Activated T-cell treated with anti-CD3 and anti-CD28 coated beads, Interleukin-2, amount 50 U/mL, for 24 hours (primary cell): ENCODE data around the gene COA8.
A peak's percentile ranks its signal among the peaks of the same experiment; 100 is the strongest.

ENCODE experiments used
- DNase-seq: peaks from one replicate; pipeline ENCODE4 v3.0.0-alpha.2; 2020
- H3K27ac Mint-ChIP-seq: 2 replicates; pipeline ENCODE4 v1.8.0; 2020; ENCODE audit warnings: mild to moderate bottlenecking, mixed read lengths
- H3K27me3 Mint-ChIP-seq: 2 replicates; pipeline ENCODE4 v1.8.0; 2020; ENCODE audit warnings: mixed read lengths
- H3K36me3 Mint-ChIP-seq: 2 replicates; pipeline ENCODE4 v1.8.0; 2020; ENCODE audit warnings: low read depth, mixed read lengths
- H3K4me1 Mint-ChIP-seq: 2 replicates; pipeline ENCODE4 v1.8.0; 2020; ENCODE audit warnings: low read depth, mixed read lengths
- H3K4me3 Mint-ChIP-seq: 2 replicates; pipeline ENCODE4 v1.8.0; 2020; ENCODE audit warnings: mild to moderate bottlenecking, moderate library complexity, mixed read lengths
- H3K9me3 Mint-ChIP-seq: 2 replicates; pipeline ENCODE4 v1.8.0; 2020; ENCODE audit warnings: mixed read lengths

COA8 gene

GRCh38 chr14:103623883-103624482 lies 61.2 kb downstream of the COA8 start:
- peaks cover 23% of the 10 kb centered on the region for H3K4me1 Mint-ChIP-seq
- no peaks in the 10 kb centered on the region for H3K27me3 Mint-ChIP-seq
- DNase-seq = no peak
- H3K4me3 Mint-ChIP-seq = no peak overlapping the region
- H3K27ac Mint-ChIP-seq = no peak overlapping the region
- no peaks in the 10 kb centered on the region for H3K36me3 Mint-ChIP-seq
- H3K9me3 Mint-ChIP-seq = no peaks in the 10 kb centered on the region

DNA sequence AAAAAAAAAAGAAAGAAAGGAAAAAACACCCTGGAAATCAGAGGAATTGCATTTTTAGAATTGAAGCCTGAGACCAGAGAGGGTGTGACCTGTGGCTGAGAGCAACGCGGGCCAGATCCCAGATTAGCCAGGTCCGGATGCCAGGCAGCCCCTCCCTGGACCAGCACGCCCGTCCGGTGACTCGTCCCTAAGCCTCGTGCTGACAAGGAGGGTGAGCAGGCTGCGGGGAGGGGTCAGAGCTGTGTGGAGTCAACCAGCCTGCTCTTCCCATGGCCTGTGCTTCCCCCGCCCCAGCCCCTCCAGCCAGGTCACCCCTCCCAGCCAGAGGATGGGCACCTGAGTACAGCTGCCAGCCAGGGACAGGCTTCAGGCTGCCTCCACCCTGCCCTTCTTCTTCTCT lies 62.1 kb downstream of the COA8 start:
- Mint-ChIP-seq H3K27ac (peak overlapping the region; percentile 86), H3K4me1 (peaks cover 24% of the 10 kb centered on the region)

DNA sequence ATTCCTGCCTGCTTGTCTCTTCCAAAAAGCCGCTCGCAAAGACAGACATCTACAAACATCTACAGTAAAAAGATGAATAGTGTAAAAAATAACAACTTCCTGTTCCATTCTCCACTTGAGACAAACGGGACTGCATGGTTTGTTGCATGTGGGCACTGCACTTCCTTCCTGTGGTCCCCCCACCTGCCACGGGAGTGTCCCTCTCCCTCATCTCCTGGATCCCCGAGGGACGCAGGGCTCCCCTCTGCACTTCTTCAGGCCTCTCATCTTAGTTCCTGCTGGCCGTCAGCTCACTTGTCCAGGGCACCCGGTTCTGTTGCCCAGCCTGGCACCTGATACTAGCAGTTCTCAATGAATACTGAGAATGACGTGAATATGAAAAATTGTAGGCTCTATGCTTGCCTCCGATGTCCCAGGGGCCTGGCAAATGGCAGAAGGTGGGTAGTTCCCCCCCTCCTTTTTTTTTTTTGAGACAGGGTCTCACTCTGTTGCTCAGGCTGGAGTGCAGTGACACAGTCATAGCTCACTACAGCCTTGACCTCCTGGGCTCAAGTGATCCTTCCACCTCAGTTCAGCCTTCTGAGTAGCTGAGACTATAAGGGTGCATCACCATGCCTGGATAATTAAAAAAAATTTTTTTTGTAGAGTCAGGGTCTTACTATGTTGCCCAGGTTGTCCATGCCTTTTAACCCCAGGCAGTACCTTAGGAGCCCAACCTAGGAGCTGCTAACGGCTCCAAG lies 62.8 kb downstream of the COA8 start:
- peak; percentile 51 for DNase-seq
- Mint-ChIP-seq H3K27ac (peak overlapping the region; percentile 86), H3K4me1 (peaks cover 27% of the 10 kb centered on the region), H3K4me3 (peak overlapping the region; percentile 52), H3K27me3 (no peaks in the 10 kb centered on the region), H3K9me3 (no peaks in the 10 kb centered on the region), H3K36me3 (peaks cover 3% of the 10 kb centered on the region)

More for the DNA sequence above, 62.1 kb downstream of the COA8 start:
- H3K27me3 Mint-ChIP-seq = no peaks in the 10 kb centered on the region
- DNase-seq = peak; percentile 48
- peaks cover under 1% of the 10 kb centered on the region for H3K36me3 Mint-ChIP-seq
- H3K9me3 Mint-ChIP-seq = no peaks in the 10 kb centered on the region
- peak overlapping the region; percentile 52 for H3K4me3 Mint-ChIP-seq

GRCh38 chr14:103626146-103626850 lies 63.5 kb downstream of the COA8 start:
- H3K27me3 Mint-ChIP-seq = no peaks in the 10 kb centered on the region
- peaks cover 32% of the 10 kb centered on the region for H3K4me1 Mint-ChIP-seq
- peaks cover 7% of the 10 kb centered on the region for H3K36me3 Mint-ChIP-seq
- no peak for DNase-seq
- no peak overlapping the region for H3K4me3 Mint-ChIP-seq
- no peaks in the 10 kb centered on the region for H3K9me3 Mint-ChIP-seq
- peak overlapping the region; percentile 22 for H3K27ac Mint-ChIP-seq

DNA sequence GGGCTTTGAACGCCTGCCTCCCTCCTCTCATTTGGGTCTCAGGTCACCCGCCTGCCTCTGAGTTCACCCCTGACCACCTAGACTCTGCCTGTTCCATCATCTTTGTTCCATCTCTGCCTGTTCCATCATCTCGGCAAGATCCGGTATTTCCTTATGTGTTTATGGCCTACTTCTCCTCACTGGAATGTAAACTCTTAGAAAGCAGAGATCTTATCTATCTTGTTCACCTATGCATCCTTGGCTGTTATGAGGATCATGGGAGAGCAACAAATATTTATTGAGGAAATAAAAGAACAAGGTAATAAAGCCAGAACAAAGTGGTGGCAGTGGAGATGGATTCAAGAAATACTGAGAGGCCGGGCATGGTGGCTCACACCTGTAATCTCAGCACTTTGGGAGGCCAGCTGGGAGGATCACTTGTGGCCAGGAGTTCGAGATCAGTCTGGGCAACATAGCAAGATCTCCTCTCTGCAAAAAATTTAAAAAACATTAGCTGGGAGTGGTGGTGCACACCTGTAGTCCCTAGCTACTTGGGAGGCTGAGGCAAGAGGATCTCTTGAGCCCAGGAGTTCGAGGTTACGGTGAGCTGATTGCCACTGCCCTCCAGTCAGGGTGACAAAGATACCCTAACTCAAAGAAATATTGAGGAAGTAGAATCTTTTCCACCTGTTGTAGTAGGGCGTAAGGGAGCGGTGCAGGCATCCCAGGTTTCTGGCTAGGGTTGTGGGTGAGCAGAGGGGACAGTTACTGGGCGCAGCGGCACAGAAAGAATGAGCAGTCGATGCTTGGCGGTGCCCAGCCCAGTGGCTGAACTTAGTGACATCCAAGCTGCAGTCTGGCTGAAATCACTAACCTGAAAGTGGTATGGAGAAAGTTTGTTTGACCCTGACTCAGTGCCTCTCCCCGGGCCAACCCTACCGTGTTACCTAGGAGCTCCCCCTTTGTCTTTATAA lies 64.6 kb downstream of the COA8 start:
- Mint-ChIP-seq H3K36me3 (peaks cover 10% of the 10 kb centered on the region), H3K9me3 (no peaks in the 10 kb centered on the region), H3K4me1 (peaks cover 37% of the 10 kb centered on the region), H3K27ac (peak overlapping the region; percentile 18), H3K27me3 (no peaks in the 10 kb centered on the region), H3K4me3 (peak overlapping the region; percentile 89)
- no peak for DNase-seq

- Mint-ChIP-seq H3K36me3 (peaks cover 17% of the 10 kb centered on the region), H3K4me1 (peaks cover 45% of the 10 kb centered on the region), H3K27me3 (no peaks in the 10 kb centered on the region), H3K9me3 (no peaks in the 10 kb centered on the region), H3K4me3 (peak overlapping the region; percentile 89), H3K27ac (peak overlapping the region; percentile 89)
- peak; percentile 55 for DNase-seq
Observed at GRCh38 chr14:103628221-103628683, 65.5 kb downstream of the COA8 start.

- peak; percentile 94 for DNase-seq
- Mint-ChIP-seq H3K4me1 (peaks cover 49% of the 10 kb centered on the region), H3K4me3 (peak within 1 kb of the TSS; percentile 89), H3K36me3 (peaks cover 21% of the 10 kb centered on the region), H3K9me3 (no peaks in the 10 kb centered on the region), H3K27me3 (no peaks in the 10 kb centered on the region), H3K27ac (peak within 1 kb of the TSS; percentile 89)
Observed at GRCh38 chr14:103628684-103629502, 66.1 kb downstream of the COA8 start, which contains the start of gene KLC1. TSS of gene KLC1 (plus strand) at chr14:103629211. CDS start at chr14:103654565, 25,354 bp downstream.

DNA sequence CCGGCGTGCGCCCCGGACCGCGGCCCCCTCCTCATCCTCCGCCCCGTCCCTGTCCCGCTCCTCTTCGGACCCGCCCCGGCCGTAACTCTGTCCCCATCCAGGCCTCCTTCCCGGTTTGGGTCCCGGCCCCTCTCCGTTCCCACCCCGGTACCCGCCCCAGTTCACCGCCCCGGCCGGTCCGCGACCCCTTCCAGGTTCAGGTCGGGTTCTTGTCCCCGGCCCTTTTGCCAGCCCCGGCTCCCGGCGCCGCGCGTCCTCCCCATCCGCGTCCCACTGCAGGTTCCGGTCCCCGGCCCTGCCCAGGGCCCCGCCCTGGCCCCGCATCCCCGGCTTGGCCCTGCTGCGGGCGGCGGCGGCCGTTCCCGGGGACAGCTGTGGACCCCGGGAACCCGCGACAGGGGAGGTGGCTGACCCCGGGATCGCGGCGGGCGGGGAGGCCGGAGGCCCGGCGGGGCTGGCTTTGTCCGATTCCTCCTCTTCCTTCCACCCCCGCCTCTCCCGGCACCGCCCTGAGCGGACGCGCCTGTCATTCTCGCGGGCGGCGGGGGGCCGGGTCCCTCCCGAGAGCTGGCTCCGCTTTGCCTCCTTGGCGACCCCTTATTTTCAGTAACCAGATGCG lies 66.9 kb downstream of the COA8 start:
- Mint-ChIP-seq H3K4me3 (peak overlapping the region; percentile 89), H3K9me3 (no peaks in the 10 kb centered on the region), H3K27me3 (no peaks in the 10 kb centered on the region), H3K36me3 (peaks cover 25% of the 10 kb centered on the region), H3K27ac (peak overlapping the region; percentile 89), H3K4me1 (peaks cover 48% of the 10 kb centered on the region)
- peak; percentile 74 for DNase-seq

DNA sequence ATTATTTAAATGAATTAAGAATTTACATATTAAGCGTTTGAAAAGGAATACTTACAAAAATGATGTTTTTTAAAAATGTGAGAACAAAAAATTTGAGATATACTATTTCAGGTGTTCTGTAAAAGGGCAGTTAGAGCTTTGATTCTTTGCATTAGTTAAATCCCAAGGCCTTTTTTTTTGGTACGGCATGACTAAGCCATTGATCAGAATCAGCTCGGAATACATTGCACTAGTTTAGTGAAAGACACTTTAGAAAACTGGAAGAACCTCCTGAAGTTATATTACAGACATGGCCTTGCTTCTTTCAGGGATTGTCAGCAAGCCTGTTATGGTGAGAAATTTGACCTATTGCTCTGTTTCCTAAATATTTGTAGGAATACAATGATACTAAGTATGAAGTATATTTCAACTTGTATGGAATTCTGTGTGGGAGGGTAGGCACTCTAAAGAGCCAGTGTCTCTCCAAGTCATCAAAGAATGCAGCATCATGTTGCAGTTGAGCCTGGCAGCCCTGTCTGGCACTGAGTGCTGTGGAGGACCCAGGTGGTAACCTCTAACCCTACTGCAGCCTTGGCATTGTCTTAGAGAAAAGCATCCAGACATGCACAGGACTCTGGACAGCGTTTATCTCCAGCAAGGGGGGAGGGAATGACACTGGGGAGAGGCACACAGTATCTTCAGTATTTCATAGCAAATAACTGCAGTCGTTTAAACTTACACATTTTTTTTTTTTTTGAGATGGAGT lies 67.8 kb downstream of the COA8 start:
- peaks cover 31% of the 10 kb centered on the region for H3K36me3 Mint-ChIP-seq
- H3K4me1 Mint-ChIP-seq = peaks cover 47% of the 10 kb centered on the region
- H3K9me3 Mint-ChIP-seq = no peaks in the 10 kb centered on the region
- peak overlapping the region; percentile 40 for H3K27ac Mint-ChIP-seq
- H3K27me3 Mint-ChIP-seq = no peaks in the 10 kb centered on the region
- DNase-seq = no peak
- peak overlapping the region; percentile 89 for H3K4me3 Mint-ChIP-seq

DNA sequence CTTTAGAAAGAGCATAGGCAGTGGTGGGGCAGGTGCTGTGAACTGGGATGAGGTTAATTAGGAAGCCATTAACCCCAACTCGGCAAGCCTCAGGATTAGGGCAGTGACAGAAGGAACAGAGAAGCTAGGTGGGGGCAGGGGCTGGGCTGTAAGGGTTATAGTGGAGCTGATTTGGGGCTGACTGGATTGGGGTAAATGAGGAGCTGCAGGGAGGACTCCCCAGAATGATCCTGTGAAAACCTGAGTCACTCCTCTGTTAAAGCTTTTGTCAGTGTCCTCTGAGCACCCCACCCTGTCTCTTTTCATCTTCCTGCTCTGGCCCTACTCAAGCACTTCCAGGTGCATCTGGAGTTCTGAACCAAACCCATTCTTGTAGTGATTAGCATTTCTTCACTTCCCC lies 70.6 kb downstream of the COA8 start:
- peaks cover 61% of the 10 kb centered on the region for H3K4me1 Mint-ChIP-seq
- peak overlapping the region; percentile 77 for H3K27ac Mint-ChIP-seq

GRCh38 chr14:103634156-103634555 lies 71.4 kb downstream of the COA8 start:
- H3K27ac Mint-ChIP-seq = peak overlapping the region; percentile 53

More for the DNA sequence above, 70.6 kb downstream of the COA8 start:
- Mint-ChIP-seq H3K4me3 (no peak overlapping the region), H3K9me3 (no peaks in the 10 kb centered on the region), H3K36me3 (peaks cover 51% of the 10 kb centered on the region), H3K27me3 (no peaks in the 10 kb centered on the region)
- no peak for DNase-seq

DNA sequence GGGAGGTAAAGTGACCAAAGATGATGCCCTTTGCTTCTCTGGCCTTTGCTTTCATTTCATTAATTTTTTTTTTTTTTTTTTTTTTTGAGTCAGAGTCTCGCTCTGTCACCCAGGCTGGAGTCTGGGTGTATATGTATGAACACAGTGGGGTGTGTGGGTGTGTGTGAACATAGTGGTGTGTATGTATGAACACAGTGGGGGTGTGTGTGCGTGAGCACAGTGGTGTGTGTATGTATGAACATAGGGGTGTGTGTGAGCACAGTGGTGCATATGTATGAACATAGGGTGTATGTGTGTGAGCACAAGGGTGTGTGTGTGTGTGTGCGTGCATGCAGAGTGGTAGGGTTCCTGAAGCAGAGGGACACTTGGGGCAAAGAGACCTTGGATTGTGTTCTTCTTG lies 75.8 kb downstream of the COA8 start:
- Mint-ChIP-seq H3K27me3 (no peaks in the 10 kb centered on the region), H3K36me3 (peaks cover 48% of the 10 kb centered on the region), H3K27ac (peak overlapping the region; percentile 65), H3K4me1 (peaks cover 54% of the 10 kb centered on the region), H3K4me3 (no peak overlapping the region), H3K9me3 (no peaks in the 10 kb centered on the region)
- no peak for DNase-seq

More at GRCh38 chr14:103634156-103634555, 71.4 kb downstream of the COA8 start:
- peaks cover 66% of the 10 kb centered on the region for H3K4me1 Mint-ChIP-seq
- no peaks in the 10 kb centered on the region for H3K27me3 Mint-ChIP-seq
- no peaks in the 10 kb centered on the region for H3K9me3 Mint-ChIP-seq
- peaks cover 56% of the 10 kb centered on the region for H3K36me3 Mint-ChIP-seq
- H3K4me3 Mint-ChIP-seq = no peak overlapping the region
- no peak for DNase-seq
